ENCODE results near the gene SYNDIG1L.

Gene SYNDIG1L

GRCh38 chr14:74356892-74357575, 69.0 kb downstream of the SYNDIG1L start:
- no peak for ATAC-seq

Measured in activated CD4-positive, CD25-positive, alpha-beta regulatory T cell treated with anti-CD3 and anti-CD28 coated beads, Interleukin-2, amount 50 U/mL, for 24 hours (primary cell).